Psoas muscle (tissue), 8 donors: Measurements from ENCODE around the gene GCFC2. TPM values are rescaled to one million over a fixed set of nuclear protein-coding genes. Genes with fewer than 3 reads are reported as not detected.

ENCODE experiments used
- ATAC-seq, 4 donors: fragments of 200-7000 bp; cut with Tn5 transposase; one replicate each; pipeline ENCODE4 v1.9.1; 2020; ENCODE audit warnings: moderate library complexity in 3 of 4, mild to moderate bottlenecking in 2 of 4
- DNase-seq, 2 donors: peaks; one replicate each; pipeline ENCODE4 v3.0.0-alpha.2; 2020
- H3K27ac ChIP-seq: fragments of 200-600 bp; one replicate; pipeline ENCODE4 v1.8.0; 2022
- H3K27me3 ChIP-seq, 3 donors: fragments of 200-600 bp in 1 of 3; one replicate each; pipeline versions ENCODE4 v1.6.1 to v1.8.0; 2013 to 2022; ENCODE audit warnings: low read length in 2 of 3, mild to moderate bottlenecking in 2 of 3, moderate library complexity in 1 of 3; ENCODE audit not compliant: insufficient read depth in 3 of 3
- H3K36me3 ChIP-seq, 2 donors: fragments of 200-600 bp in 1 of 2; one replicate each; pipeline versions ENCODE4 v1.6.1 to v1.8.0; 2013 to 2022; ENCODE audit warnings: low read depth in 1 of 2, mild to moderate bottlenecking in 1 of 2, moderate library complexity in 1 of 2; ENCODE audit not compliant: insufficient read depth in 1 of 2
- H3K4me1 ChIP-seq: fragments of 200-600 bp; one replicate; pipeline ENCODE4 v1.8.0; 2022
- H3K4me3 ChIP-seq: fragments of 200-600 bp; one replicate; pipeline ENCODE4 v1.8.0; 2022; ENCODE audit warnings: mild to moderate bottlenecking
- H3K9me3 ChIP-seq: fragments of 200-600 bp; one replicate; pipeline ENCODE4 v1.8.0; 2022
- CTCF ChIP-seq: fragments of 200-600 bp; IDR thresholded peaks from one replicate; pipeline ENCODE4 v1.8.0; 2022; ENCODE audit warnings: antibody characterized with exemption
- WGBS, 3 donors: extraction: QIAGEN DNeasy Blood & Tissue Kit; methylation state at CpG; one replicate each; pipeline versions ENCODE4 v1.1.6 to v1.1.7; 2013; 5-methylcytosine and 5-hydroxymethylcytosine counted together
- intact Hi-C, 2 donors: fragments of 100-400 bp; cut with DNase I; formaldehyde crosslinking; loops; one replicate each; pipeline versions ENCODE4 v1.11.0 to v1.14.2; 2022
- polyA plus RNA-seq, 3 donors: library from polyadenylated mRNA; stranded (reverse); fragments of 200-250 nt; gene quantifications; one replicate each; pipeline ENCODE4 v1.2.3, GENCODE V29; 2013
- total RNA-seq, 4 donors: library from RNA; stranded (reverse); fragmentation: NEBNext Ultra II Directional in 2 of 4; extraction: Animal tissue kit (Norgen Biotek cat#: 25700) in 2 of 4; gene quantifications; one replicate each; pipeline versions ENCODE4 v1.2.1 to v1.2.4, GENCODE V29; 2021 to 2023
- donor health status: healthy with polysubstance abuse.
- donor health status: DM: no; HTN: no; CAD: no; lungs with moderate emphysema.
- donor health status: Bipolar disorder and iron deficiency.
- donor health status: healthy.
- donor health status: DM: yes; HTN: yes; CAD: no.
- donor health status: DM: no; HTN: no; CAD: no.
- donor health status: DM: no; HTN: no; CAD: no.
- donor health status: DM: yes; HTN: yes; CAD: no.

Gene GCFC2
- total and polyA plus RNA-seq, 7 donors = 13.2 to 31.5 (median 20.2) TPM

GRCh38 chr2:75647771-75648170 lies 62.9 kb downstream of the GCFC2 start:
- 64 to 72% (median 72%) methylated on average over 3 of the region's 3 CpGs for WGBS, 3 donors
- Histone ChIP-seq H3K9me3 (no peaks in the 10 kb centered on the region), H3K4me1 (peaks cover 33% of the 10 kb centered on the region), H3K27me3 (no peaks in the 10 kb centered on the region), H3K36me3 (peaks cover 6 to 49% of the 10 kb centered on the region in 2 donors), H3K4me3 (peak overlapping the region; percentile 95), H3K27ac (peak overlapping the region; percentile 83)
- intact Hi-C loops = loop anchor here in 1 of 2 donors (5.0 kb wide), 1 partner anchor 60 kb away; no protein-coding TSS in a partner anchor
- DNase-seq (no peak), ATAC-seq (no peak)
- no peak for TF ChIP-seq CTCF

- Histone ChIP-seq H3K9me3 (no peaks in the 10 kb centered on the region), H3K36me3 (peaks cover 6 to 40% of the 10 kb centered on the region in 2 donors), H3K27me3 (no peaks in the 10 kb centered on the region), H3K4me3 (peak within 1 kb of the TSS; percentile 95), H3K4me1 (peaks cover 38% of the 10 kb centered on the region), H3K27ac (peak within 1 kb of the TSS; percentile 83)
- no peak for TF ChIP-seq CTCF
- WGBS, 3 donors = 0% methylated on average over 58 to 60 of the region's 60 CpGs
- intact Hi-C loops = loop anchor here in 1 of 2 donors (5.0 kb wide), 1 partner anchor 60 kb away; no protein-coding TSS in a partner anchor
- ATAC-seq (peak; percentile 88 to 94 (median 90)), DNase-seq (peak; percentile 81 to 87)
Measured at GRCh38 chr2:75646583-75647425, 63.9 kb downstream of the GCFC2 start, which contains the start of gene MRPL19. Gene MRPL19 (plus strand): TSS chr2:75646783. CDS start chr2:75646808, 25 bp downstream.

- Histone ChIP-seq H3K36me3 (peaks cover 6 to 33% of the 10 kb centered on the region in 2 donors), H3K9me3 (no peaks in the 10 kb centered on the region), H3K27ac (peak overlapping the region; percentile 83), H3K4me3 (peak overlapping the region; percentile 95), H3K4me1 (peaks cover 42% of the 10 kb centered on the region), H3K27me3 (no peaks in the 10 kb centered on the region)
- DNase-seq = no peak
- intact Hi-C loops = loop anchor here in 1 of 2 donors (5.0 kb wide), 1 partner anchor 61 kb away; no protein-coding TSS in a partner anchor
- no peak for TF ChIP-seq CTCF
- WGBS, 3 donors = 78 to 82% (median 81%) methylated on average over 9 of the region's 9 CpGs
- ATAC-seq = no peak
Measured at GRCh38 chr2:75646090-75646582, 64.6 kb downstream of the GCFC2 start.

- intact Hi-C loops = loop anchor here in 1 of 2 donors (5.0 kb wide), 1 partner anchor 62 kb away; no protein-coding TSS in a partner anchor
- no peak for TF ChIP-seq CTCF
- peak overlapping the region; percentile 95 for H3K4me3 ChIP-seq
Measured at GRCh38 chr2:75645643-75646042, 65.1 kb downstream of the GCFC2 start.

More at GRCh38 chr2:75645643-75646042, 65.1 kb downstream of the GCFC2 start:
- ATAC-seq (no peak), DNase-seq (no peak)
- peaks cover 47% of the 10 kb centered on the region for H3K4me1 ChIP-seq
- no peaks in the 10 kb centered on the region for H3K9me3 ChIP-seq
- H3K36me3 ChIP-seq = peaks cover 2 to 28% of the 10 kb centered on the region in 2 donors
- WGBS, 3 donors = 95 to 97% (median 96%) methylated on average over 10 of the region's 10 CpGs
- H3K27me3 ChIP-seq = no peaks in the 10 kb centered on the region
- peak overlapping the region; percentile 83 for H3K27ac ChIP-seq
